Chondrocyte (in vitro differentiated cells): Measurements from ENCODE around the gene SF3B2. TPM values are rescaled to one million over a fixed set of nuclear protein-coding genes. Genes with fewer than 3 reads are reported as not detected.

Experiments used
- DNase-seq: peaks from one replicate; pipeline ENCODE4 v3.0.0; 2021; ENCODE audit warnings: mixed read lengths, low spot score
- H3K27ac Mint-ChIP-seq: one replicate; pipeline ENCODE4 v1.8.0; 2021; ENCODE audit warnings: mild to moderate bottlenecking, moderate library complexity, mixed read lengths; ENCODE audit not compliant: unreplicated experiment
- H3K27me3 Mint-ChIP-seq: 2 replicates; pipeline ENCODE4 v1.8.0; 2021; ENCODE audit warnings: low read depth, mixed read lengths
- H3K36me3 Mint-ChIP-seq: 2 replicates; pipeline ENCODE4 v1.8.0; 2021; ENCODE audit warnings: low read depth, mixed read lengths
- H3K4me1 Mint-ChIP-seq: 2 replicates; pipeline ENCODE4 v1.8.0; 2021; ENCODE audit warnings: low read depth, mild to moderate bottlenecking, mixed read lengths
- H3K4me3 Mint-ChIP-seq: one replicate; pipeline ENCODE4 v1.8.0; 2021; ENCODE audit warnings: mild to moderate bottlenecking, moderate library complexity, mixed read lengths; ENCODE audit not compliant: unreplicated experiment
- H3K9me3 Mint-ChIP-seq: 2 replicates; pipeline ENCODE4 v1.8.0; 2021; ENCODE audit warnings: low read depth, mixed read lengths
- total RNA-seq: library from RNA; stranded (reverse); gene quantifications from 3 replicates; pipeline ENCODE4 v1.2.1, GENCODE V29; 2021
- TF ChIP-seq, protein P1 (sequence below): fragments of 200-600 bp; sonication (generic); IDR thresholded peaks from 2 replicates; pipeline ENCODE4 v1.5.0; 2021; ENCODE audit warnings: antibody characterized with exemption, mild to moderate bottlenecking, moderate library complexity

Gene SF3B2
- total RNA-seq, 1 donor from 2014 or later, result 142 TPM

DNA sequence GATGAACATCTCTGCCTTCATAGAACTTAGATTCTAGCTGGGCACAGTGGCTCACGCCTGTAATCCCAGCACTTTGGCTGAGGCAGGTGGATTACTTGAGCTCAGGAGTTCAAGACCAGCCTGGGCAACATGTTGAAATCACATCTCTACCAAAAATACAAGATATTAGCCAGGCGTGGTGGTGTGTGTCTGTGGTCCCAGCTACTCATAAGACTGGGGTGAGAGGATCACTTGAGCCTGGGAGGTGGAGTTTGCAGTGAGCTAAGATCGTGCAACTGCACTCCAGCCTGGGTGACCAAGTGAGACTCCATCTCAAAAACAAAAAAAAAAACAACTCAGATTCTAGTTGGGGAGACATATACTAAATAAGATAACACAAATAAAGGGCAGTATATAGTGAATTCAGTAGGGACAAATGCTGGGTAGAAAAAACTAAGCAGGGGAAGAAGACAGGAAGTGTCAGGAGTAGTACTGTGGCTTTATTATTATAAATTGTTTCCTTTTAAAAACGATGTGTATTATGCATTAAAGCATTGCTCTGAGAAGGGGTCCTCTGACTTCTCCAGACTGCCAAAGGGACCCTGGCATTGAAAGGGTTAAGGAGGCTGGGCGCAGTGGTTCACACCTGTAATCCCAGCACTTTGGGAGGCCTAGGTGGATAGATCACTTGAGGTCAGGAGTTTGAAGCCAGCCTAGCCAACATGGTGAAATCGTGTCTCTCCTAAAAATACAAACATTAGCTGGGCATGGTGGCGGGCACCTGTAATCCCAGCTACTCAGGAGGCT lies 64.6 kb downstream of the SF3B2 start:
- DNase-seq, result no peak
- TF ChIP-seq, protein P1, sequence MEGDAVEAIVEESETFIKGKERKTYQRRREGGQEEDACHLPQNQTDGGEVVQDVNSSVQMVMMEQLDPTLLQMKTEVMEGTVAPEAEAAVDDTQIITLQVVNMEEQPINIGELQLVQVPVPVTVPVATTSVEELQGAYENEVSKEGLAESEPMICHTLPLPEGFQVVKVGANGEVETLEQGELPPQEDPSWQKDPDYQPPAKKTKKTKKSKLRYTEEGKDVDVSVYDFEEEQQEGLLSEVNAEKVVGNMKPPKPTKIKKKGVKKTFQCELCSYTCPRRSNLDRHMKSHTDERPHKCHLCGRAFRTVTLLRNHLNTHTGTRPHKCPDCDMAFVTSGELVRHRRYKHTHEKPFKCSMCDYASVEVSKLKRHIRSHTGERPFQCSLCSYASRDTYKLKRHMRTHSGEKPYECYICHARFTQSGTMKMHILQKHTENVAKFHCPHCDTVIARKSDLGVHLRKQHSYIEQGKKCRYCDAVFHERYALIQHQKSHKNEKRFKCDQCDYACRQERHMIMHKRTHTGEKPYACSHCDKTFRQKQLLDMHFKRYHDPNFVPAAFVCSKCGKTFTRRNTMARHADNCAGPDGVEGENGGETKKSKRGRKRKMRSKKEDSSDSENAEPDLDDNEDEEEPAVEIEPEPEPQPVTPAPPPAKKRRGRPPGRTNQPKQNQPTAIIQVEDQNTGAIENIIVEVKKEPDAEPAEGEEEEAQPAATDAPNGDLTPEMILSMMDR, result no peak
- H3K27me3 Mint-ChIP-seq, result no peaks in the 10 kb centered on the region
- peaks cover 77% of the 10 kb centered on the region for H3K4me1 Mint-ChIP-seq
- peaks cover 2% of the 10 kb centered on the region for H3K9me3 Mint-ChIP-seq
- H3K36me3 Mint-ChIP-seq, result no peaks in the 10 kb centered on the region
- H3K27ac Mint-ChIP-seq, result peak overlapping the region; percentile 37
- no peak overlapping the region for H3K4me3 Mint-ChIP-seq

DNA sequence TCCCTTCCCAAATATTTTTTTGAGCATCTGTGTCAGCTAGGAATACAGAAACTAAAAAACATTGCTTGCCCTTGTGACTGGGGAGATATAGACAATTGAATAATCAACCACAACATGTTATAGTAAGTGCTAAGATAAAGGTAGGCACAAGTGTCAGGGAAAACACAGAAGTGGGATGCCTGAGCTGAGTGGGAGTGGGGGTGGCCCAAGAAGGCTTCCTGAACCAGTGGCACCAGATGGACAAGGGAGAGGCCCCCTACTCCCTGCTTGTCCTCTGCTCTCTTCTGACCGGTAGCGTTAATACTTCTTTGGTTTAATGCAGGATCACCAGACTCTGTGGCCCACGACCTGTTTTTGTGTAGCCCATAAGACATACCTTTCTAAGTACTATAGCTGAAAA lies 66.7 kb downstream of the SF3B2 start:
- H3K27me3 Mint-ChIP-seq, result no peaks in the 10 kb centered on the region
- H3K9me3 Mint-ChIP-seq, result peaks cover 2% of the 10 kb centered on the region
- DNase-seq, result no peak
- peaks cover 56% of the 10 kb centered on the region for H3K4me1 Mint-ChIP-seq
- H3K27ac Mint-ChIP-seq, result peak overlapping the region; percentile 77
- TF ChIP-seq, protein P1, result no peak
- no peak overlapping the region for H3K4me3 Mint-ChIP-seq
- H3K36me3 Mint-ChIP-seq, result no peaks in the 10 kb centered on the region

Other genes with a start within 250 kb of the SF3B2 start
- 0.79 to 1.8 TPM (median 0.80 TPM) in 3 replicates for gene SNX32, start 218.4 kb upstream of the SF3B2 start, total RNA-seq
- 850 to 1,236 TPM (median 1,222 TPM) in 3 replicates for gene CFL1, start 194.2 kb upstream of the SF3B2 start, total RNA-seq
- gene MUS81, start 191.9 kb upstream of the SF3B2 start, total RNA-seq, result 55.7 to 68.4 TPM (median 66.3 TPM) in 3 replicates
- gene EFEMP2, start 179.6 kb upstream of the SF3B2 start, total RNA-seq, result 174 to 310 TPM (median 290 TPM) in 3 replicates
- gene CTSW, start 172.5 kb upstream of the SF3B2 start, total RNA-seq, result not detected in 3 replicates
- 82.7 to 100 TPM (median 83.5 TPM) in 3 replicates for gene FIBP, start 163.9 kb upstream of the SF3B2 start, total RNA-seq
- gene CCDC85B, start 161.7 kb upstream of the SF3B2 start, total RNA-seq, result 23.4 to 31.6 TPM (median 26.6 TPM) in 3 replicates
- gene FOSL1, start 152.0 kb upstream of the SF3B2 start, total RNA-seq, result 5.8 to 12.3 TPM (median 7.5 TPM) in 3 replicates
- gene C11orf68, start 133.3 kb upstream of the SF3B2 start, total RNA-seq, result 68.2 to 69.8 TPM (median 68.8 TPM) in 3 replicates
- 111 to 142 TPM (median 116 TPM) in 3 replicates for gene DRAP1, start 132.9 kb upstream of the SF3B2 start, total RNA-seq
- gene TSGA10IP, start 106.9 kb upstream of the SF3B2 start, total RNA-seq, result not detected in 3 replicates
- gene SART1, start 90.6 kb upstream of the SF3B2 start, total RNA-seq, result 30.3 to 37.3 TPM (median 34.4 TPM) in 3 replicates
- 30.6 to 36.6 TPM (median 34.0 TPM) in 3 replicates for gene EIF1AD, start 50.2 kb upstream of the SF3B2 start, total RNA-seq
- gene BANF1, start 49.9 kb upstream of the SF3B2 start, total RNA-seq, result 178 to 243 TPM (median 187 TPM) in 3 replicates
- gene CST6, start 40.4 kb upstream of the SF3B2 start, total RNA-seq, result not detected in 3 replicates
- gene CATSPER1, start 25.9 kb upstream of the SF3B2 start, total RNA-seq, result 0.44 TPM in 1 of 3 replicates, not detected in the others
- gene GAL3ST3, start 3.2 kb upstream of the SF3B2 start, total RNA-seq, result 1.1 to 2.0 TPM (median 1.8 TPM) in 3 replicates
- 74.4 to 90.7 TPM (median 85.7 TPM) in 3 replicates for gene PACS1, start 17.9 kb downstream of the SF3B2 start, total RNA-seq
- gene KLC2, start 205.3 kb downstream of the SF3B2 start, total RNA-seq, result 44.3 to 50.8 TPM (median 47.8 TPM) in 3 replicates
- gene RAB1B, start 216.3 kb downstream of the SF3B2 start, total RNA-seq, result 124 to 125 TPM (median 124 TPM) in 3 replicates
- gene CNIH2, start 225.8 kb downstream of the SF3B2 start, total RNA-seq, result 2.5 to 2.8 TPM (median 2.8 TPM) in 3 replicates
- 180 to 193 TPM (median 187 TPM) in 3 replicates for gene YIF1A, start 236.8 kb downstream of the SF3B2 start, total RNA-seq
- gene TMEM151A, start 239.5 kb downstream of the SF3B2 start, total RNA-seq, result 2.0 to 4.7 TPM (median 4.3 TPM) in 3 replicates